Measurements from ENCODE around the gene PLA2G4A. TPM values are rescaled to one million over a fixed set of nuclear protein-coding genes. Genes with fewer than 3 reads are reported as not detected.

PLA2G4A gene
- total RNA-seq, 1 donor: 12.3 TPM

DNA sequence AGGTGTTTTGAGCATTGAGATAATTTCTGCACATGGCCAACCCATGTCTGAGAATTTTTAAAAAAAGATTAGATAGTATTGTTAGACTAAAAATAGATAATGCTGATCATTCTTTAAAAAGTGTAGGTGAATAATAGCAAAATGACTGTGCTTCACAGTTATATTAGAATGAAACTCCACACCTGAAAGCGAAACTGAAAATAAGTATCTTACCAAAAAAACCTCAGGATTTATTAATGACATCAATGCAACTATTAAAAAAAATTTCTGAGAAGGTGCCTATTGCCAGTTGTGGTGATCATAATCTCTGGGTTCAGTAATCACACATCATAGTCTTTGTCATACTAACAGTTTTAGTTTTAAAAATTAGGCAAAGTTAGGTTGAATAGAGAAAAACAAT is 36.5 kb downstream of the PLA2G4A start:
- Histone ChIP-seq H3K27ac (ENCODE audit: low read depth, low read length) (no peak overlapping the region), H3K4me1 (ENCODE audit: insufficient read depth, low read length) (peaks cover 3% of the 10 kb centered on the region), H3K27me3 (ENCODE audit: insufficient read depth, low read length) (no peaks in the 10 kb centered on the region), H3K36me3 (ENCODE audit: insufficient read depth, low read length) (no peaks in the 10 kb centered on the region), H2AFZ (ENCODE audit: low read length) (no peak overlapping the region), H3K4me2 (ENCODE audit: insufficient read depth, low read length) (no peak overlapping the region), H3K4me3 (ENCODE audit: insufficient read depth, low read length) (no peak overlapping the region), H4K20me1 (ENCODE audit: insufficient read depth, low read length) (no peaks in the 10 kb centered on the region), H3K9me3 (ENCODE audit: low read depth, low read length) (no peaks in the 10 kb centered on the region), H3K79me2 (ENCODE audit: insufficient read depth, low read length) (no peaks in the 10 kb centered on the region)
- TF ChIP-seq, protein P1, sequence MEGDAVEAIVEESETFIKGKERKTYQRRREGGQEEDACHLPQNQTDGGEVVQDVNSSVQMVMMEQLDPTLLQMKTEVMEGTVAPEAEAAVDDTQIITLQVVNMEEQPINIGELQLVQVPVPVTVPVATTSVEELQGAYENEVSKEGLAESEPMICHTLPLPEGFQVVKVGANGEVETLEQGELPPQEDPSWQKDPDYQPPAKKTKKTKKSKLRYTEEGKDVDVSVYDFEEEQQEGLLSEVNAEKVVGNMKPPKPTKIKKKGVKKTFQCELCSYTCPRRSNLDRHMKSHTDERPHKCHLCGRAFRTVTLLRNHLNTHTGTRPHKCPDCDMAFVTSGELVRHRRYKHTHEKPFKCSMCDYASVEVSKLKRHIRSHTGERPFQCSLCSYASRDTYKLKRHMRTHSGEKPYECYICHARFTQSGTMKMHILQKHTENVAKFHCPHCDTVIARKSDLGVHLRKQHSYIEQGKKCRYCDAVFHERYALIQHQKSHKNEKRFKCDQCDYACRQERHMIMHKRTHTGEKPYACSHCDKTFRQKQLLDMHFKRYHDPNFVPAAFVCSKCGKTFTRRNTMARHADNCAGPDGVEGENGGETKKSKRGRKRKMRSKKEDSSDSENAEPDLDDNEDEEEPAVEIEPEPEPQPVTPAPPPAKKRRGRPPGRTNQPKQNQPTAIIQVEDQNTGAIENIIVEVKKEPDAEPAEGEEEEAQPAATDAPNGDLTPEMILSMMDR (IDR thresholded peaks at IDR 0.05; ENCODE audit: extremely low read depth, low read depth, low read length): no peak
- DNase-seq (ENCODE audit: insufficient read length, low spot score, missing footprints): no peak

- no peak overlapping the region for H2AFZ ChIP-seq (ENCODE audit: low read length)
- TF ChIP-seq, protein P1 (IDR thresholded peaks at IDR 0.05; ENCODE audit: extremely low read depth, low read depth, low read length): no peak
- no peaks in the 10 kb centered on the region for H3K27me3 ChIP-seq (ENCODE audit: insufficient read depth, low read length)
- no peaks in the 10 kb centered on the region for H3K36me3 ChIP-seq (ENCODE audit: insufficient read depth, low read length)
- H3K27ac ChIP-seq (ENCODE audit: low read depth, low read length): no peak overlapping the region
- no peaks in the 10 kb centered on the region for H4K20me1 ChIP-seq (ENCODE audit: insufficient read depth, low read length)
- no peak overlapping the region for H3K4me3 ChIP-seq (ENCODE audit: insufficient read depth, low read length)
- no peak for DNase-seq (ENCODE audit: insufficient read length, low spot score, missing footprints)
- peaks cover 3% of the 10 kb centered on the region for H3K4me1 ChIP-seq (ENCODE audit: insufficient read depth, low read length)
- no peaks in the 10 kb centered on the region for H3K9me3 ChIP-seq (ENCODE audit: low read depth, low read length)
- no peak overlapping the region for H3K4me2 ChIP-seq (ENCODE audit: insufficient read depth, low read length)
- no peaks in the 10 kb centered on the region for H3K79me2 ChIP-seq (ENCODE audit: insufficient read depth, low read length)
These were observed 37.1 kb downstream of the PLA2G4A start for GRCh38 chr1:186865857-186866256.

DNA sequence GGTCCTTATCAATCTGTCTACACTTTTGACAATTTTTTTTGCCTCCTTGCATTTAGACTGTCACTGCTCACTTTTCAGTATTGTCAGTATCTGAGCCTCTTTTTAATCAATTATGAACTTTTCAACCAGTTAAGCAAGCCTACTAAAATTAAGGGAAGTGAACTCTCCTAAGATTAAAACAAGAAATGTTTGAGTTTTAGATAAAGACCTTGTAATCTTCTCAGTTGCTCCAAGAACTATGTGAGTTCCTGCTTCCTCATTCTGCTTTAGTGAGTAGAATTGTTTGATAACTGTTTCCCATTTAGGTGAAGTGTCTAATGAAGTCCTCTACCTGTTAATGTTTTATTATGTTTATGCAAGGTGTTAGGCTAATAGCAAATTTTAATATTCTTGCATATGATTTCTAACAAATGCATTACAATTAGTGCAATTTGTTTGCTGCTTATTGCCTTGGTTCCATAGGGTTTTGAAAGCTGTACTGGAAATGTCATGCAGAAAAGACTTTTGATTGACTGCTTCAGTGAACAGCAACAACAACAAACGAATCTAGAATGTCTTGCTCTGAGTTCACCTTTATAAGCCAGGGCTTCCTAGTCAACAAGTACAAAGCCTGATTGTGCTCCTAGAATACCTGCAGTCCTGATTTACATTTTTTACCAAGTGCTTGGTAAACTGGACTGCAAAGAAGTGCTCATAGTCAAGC is 40.9 kb downstream of the PLA2G4A start:
- Histone ChIP-seq H3K79me2 (ENCODE audit: insufficient read depth, low read length) (no peaks in the 10 kb centered on the region), H2AFZ (ENCODE audit: low read length) (no peak overlapping the region), H3K27me3 (ENCODE audit: insufficient read depth, low read length) (no peaks in the 10 kb centered on the region), H3K4me2 (ENCODE audit: insufficient read depth, low read length) (no peak overlapping the region), H3K4me3 (ENCODE audit: insufficient read depth, low read length) (no peak overlapping the region), H4K20me1 (ENCODE audit: insufficient read depth, low read length) (no peaks in the 10 kb centered on the region), H3K27ac (ENCODE audit: low read depth, low read length) (no peak overlapping the region), H3K4me1 (ENCODE audit: insufficient read depth, low read length) (peaks cover 3% of the 10 kb centered on the region), H3K36me3 (ENCODE audit: insufficient read depth, low read length) (no peaks in the 10 kb centered on the region), H3K9me3 (ENCODE audit: low read depth, low read length) (no peaks in the 10 kb centered on the region)
- DNase-seq (ENCODE audit: insufficient read length, low spot score, missing footprints): no peak
- TF ChIP-seq, protein P1 (IDR thresholded peaks at IDR 0.05; ENCODE audit: extremely low read depth, low read depth, low read length): no peak

DNA sequence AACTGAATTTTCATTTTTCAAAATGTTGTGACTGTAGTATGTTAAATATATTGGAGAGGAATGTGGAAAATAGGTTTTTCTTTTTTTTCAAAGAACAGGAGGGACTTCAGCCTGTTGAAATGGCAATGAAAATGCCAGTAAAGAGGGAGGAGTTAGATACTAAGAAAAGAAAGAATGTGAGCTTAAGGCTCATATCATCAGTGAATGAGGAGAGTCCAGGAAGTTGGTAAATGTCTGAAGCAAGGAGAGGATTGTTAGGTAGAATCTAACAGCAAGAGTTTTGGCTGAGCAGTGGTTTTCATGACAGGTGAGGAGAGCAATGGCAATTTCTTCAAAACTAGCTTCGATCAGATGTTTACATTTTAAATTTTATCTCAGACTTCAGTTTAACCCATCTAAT is 43.0 kb downstream of the PLA2G4A start:
- H2AFZ ChIP-seq (ENCODE audit: low read length): no peak overlapping the region
- no peak overlapping the region for H3K4me2 ChIP-seq (ENCODE audit: insufficient read depth, low read length)
- no peaks in the 10 kb centered on the region for H4K20me1 ChIP-seq (ENCODE audit: insufficient read depth, low read length)
- no peaks in the 10 kb centered on the region for H3K79me2 ChIP-seq (ENCODE audit: insufficient read depth, low read length)
- H3K27me3 ChIP-seq (ENCODE audit: insufficient read depth, low read length): no peaks in the 10 kb centered on the region
- H3K27ac ChIP-seq (ENCODE audit: low read depth, low read length): no peak overlapping the region
- H3K36me3 ChIP-seq (ENCODE audit: insufficient read depth, low read length): no peaks in the 10 kb centered on the region
- no peak for DNase-seq (ENCODE audit: insufficient read length, low spot score, missing footprints)
- H3K4me3 ChIP-seq (ENCODE audit: insufficient read depth, low read length): no peak overlapping the region
- H3K9me3 ChIP-seq (ENCODE audit: low read depth, low read length): no peaks in the 10 kb centered on the region
- TF ChIP-seq, protein P1 (IDR thresholded peaks at IDR 0.05; ENCODE audit: extremely low read depth, low read depth, low read length): no peak
- no peaks in the 10 kb centered on the region for H3K4me1 ChIP-seq (ENCODE audit: insufficient read depth, low read length)

All from osteoblast (primary cell).